ENCODE measurements around the gene CEPT1.

Gene CEPT1

GRCh38 chr1:111234258-111234657, 94.2 kb downstream of the CEPT1 start:
- no peak for DNase-seq

All from NCI-H1694 (cell line).